ENCODE data around the gene SNX20. TPM values are rescaled to one million over a fixed set of nuclear protein-coding genes. Genes with fewer than 3 reads are reported as not detected.

Gene SNX20
- total RNA-seq, 2 experiments from 2014 or later = 83.9 to 98.5 TPM

GRCh38 chr16:50697881-50698767, 17.0 kb upstream of the SNX20 start:
- peaks cover 19% of the 10 kb centered on the region for H3K36me3 Mint-ChIP-seq (ENCODE audit: low read depth)
- DNase-seq = no peak
- ChIA-PET CTCF (interaction anchor here (1.3 to 4.7 kb wide), 4 partner anchors 12 to 33 kb away, joined by 4 to 24 read pairs (median 10); no protein-coding TSS in a partner anchor), POLR2A (interaction anchor here (0.6 to 1.0 kb wide), 2 partner anchors 44 to 543 kb away, joined by 3 to 4 read pairs; partner anchors contain the start of gene CYLD)
- H3K27me3 Mint-ChIP-seq = peaks cover 2% of the 10 kb centered on the region
- H3K4me1 Mint-ChIP-seq = peaks cover 62% of the 10 kb centered on the region
- H3K9me3 Mint-ChIP-seq = peaks cover 3% of the 10 kb centered on the region
- peak overlapping the region; percentile 62 for H3K4me3 Mint-ChIP-seq
- H3K27ac Mint-ChIP-seq = peak overlapping the region; percentile 86

DNA sequence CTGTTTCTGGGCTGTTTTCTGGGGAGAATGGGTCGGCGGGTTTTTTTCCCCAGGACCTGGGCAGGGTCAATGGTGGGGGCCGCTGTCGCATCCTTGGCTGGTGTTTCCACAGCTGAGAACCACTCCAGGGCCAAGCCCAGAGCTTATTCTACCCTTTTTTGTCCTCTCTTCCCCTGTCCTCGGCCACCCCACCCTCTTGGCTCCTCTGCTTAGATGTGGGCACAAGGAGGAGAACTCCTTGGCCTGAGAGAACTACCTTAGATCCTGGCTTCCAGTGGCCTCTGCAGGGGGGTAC, 16.3 kb upstream of the SNX20 start:
- Mint-ChIP-seq H3K9me3 (peaks cover 3% of the 10 kb centered on the region), H3K4me1 (peaks cover 69% of the 10 kb centered on the region), H3K27me3 (peaks cover 4% of the 10 kb centered on the region), H3K27ac (peak overlapping the region; percentile 86), H3K36me3 (ENCODE audit: low read depth) (peaks cover 18% of the 10 kb centered on the region), H3K4me3 (peak overlapping the region; percentile 62)
- POLR2A ChIA-PET = interaction anchor here (1.0 kb wide), 1 partner anchor 44 kb away, joined by 3 read pairs; the partner anchor contains the start of gene CYLD
- no peak for DNase-seq
- CTCF ChIA-PET = interaction anchor here (1.2 to 4.7 kb wide), 5 partner anchors 11 to 48 kb away, joined by 3 to 24 read pairs (median 6); no protein-coding TSS in a partner anchor

GRCh38 chr16:50696575-50697420, 15.7 kb upstream of the SNX20 start:
- peaks cover 3% of the 10 kb centered on the region for H3K9me3 Mint-ChIP-seq
- H3K4me1 Mint-ChIP-seq = peaks cover 71% of the 10 kb centered on the region
- DNase-seq = peak; percentile 41
- peaks cover 16% of the 10 kb centered on the region for H3K36me3 Mint-ChIP-seq (ENCODE audit: low read depth)
- peak overlapping the region; percentile 86 for H3K27ac Mint-ChIP-seq
- H3K4me3 Mint-ChIP-seq = peak overlapping the region; percentile 62
- peaks cover 4% of the 10 kb centered on the region for H3K27me3 Mint-ChIP-seq
- ChIA-PET POLR2A (interaction anchor here (1.0 kb wide), 1 partner anchor 45 kb away, joined by 3 read pairs; no protein-coding TSS in a partner anchor), CTCF (interaction anchor here (0.9 to 4.7 kb wide), 6 partner anchors 11 to 49 kb away, joined by 3 to 24 read pairs (median 5); no protein-coding TSS in a partner anchor)

DNA sequence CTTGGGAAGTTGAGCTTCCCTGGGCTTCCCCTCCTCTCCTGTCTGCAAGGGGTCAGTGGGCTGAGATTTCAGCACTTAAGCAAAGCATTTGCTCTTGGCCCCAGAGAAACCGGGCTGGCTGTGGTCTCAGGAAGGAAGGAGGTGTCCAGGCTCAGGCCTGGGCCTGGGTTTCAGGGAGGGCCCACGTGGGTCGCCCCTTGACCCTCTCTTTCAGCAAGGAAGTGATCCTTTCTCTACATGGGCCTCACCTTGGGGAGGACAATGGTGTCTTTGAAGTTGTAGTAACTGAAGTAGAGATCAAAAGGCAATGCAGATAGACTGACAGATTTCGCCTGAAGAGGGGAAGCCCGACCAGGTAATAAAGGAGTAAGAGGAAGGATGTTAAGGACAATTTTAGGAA, 15.0 kb upstream of the SNX20 start:
- H3K27ac Mint-ChIP-seq = peak overlapping the region; percentile 73
- no peak for DNase-seq
- POLR2A ChIA-PET = interaction anchor here (1.0 kb wide), 1 partner anchor 45 kb away, joined by 3 read pairs; no protein-coding TSS in a partner anchor
- peaks cover 71% of the 10 kb centered on the region for H3K4me1 Mint-ChIP-seq
- H3K36me3 Mint-ChIP-seq (ENCODE audit: low read depth) = peaks cover 10% of the 10 kb centered on the region
- H3K4me3 Mint-ChIP-seq = no peak overlapping the region
- peaks cover 4% of the 10 kb centered on the region for H3K27me3 Mint-ChIP-seq
- CTCF ChIA-PET = interaction anchor here (0.9 to 4.7 kb wide), 4 partner anchors 10 to 50 kb away, joined by 3 to 24 read pairs (median 4); no protein-coding TSS in a partner anchor
- no peaks in the 10 kb centered on the region for H3K9me3 Mint-ChIP-seq

DNA sequence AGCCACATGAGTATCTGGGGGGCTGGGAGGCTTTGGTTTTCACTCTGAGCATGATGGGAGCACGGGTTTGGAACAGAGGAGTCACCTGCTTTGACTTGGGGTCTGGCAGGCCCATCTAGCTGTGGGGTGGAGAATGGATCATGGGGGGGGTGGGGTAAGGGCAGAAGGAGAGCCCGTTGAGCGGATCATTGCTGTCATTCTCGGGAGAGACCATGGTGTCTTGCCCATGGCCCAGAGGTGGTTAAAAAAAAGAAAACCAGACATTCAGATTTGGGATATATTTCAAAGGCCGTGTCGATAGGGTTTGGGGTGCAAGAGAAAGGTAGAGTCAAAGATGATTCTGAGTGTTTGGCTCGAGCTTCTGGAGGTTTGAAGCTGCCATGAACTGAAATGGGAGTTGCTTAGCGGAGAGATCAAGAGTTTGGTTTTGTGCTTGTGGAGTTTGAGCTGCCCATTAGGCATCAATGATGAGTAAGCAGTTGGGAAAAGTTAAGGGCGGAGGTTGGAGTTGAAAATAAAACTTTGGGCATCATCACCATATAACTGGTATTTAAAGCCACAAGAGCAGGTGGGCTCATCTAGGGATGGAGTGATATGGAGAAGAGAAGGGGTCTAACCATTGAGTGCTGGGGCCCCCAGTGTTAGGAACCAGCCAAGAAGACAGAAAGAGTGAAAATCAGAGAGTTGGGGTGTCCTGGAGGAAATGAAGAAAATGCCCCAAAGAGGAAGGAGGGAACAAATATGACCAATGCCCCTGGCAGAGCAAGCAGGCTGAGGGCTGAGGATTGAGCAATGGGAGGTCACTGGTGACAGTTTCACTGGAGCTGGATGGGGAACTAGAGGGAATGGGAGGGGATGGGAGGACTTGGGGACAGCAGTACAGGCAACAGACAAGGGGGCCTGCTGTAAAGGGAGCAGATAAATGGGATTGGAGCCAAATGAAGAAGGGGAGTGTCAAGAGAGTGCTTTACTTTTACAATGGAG, 14.2 kb upstream of the SNX20 start:
- Mint-ChIP-seq H3K4me1 (peaks cover 70% of the 10 kb centered on the region), H3K27ac (peak overlapping the region; percentile 34), H3K4me3 (no peak overlapping the region), H3K36me3 (ENCODE audit: low read depth) (peaks cover 3% of the 10 kb centered on the region), H3K9me3 (no peaks in the 10 kb centered on the region), H3K27me3 (peaks cover 4% of the 10 kb centered on the region)
- CTCF ChIA-PET = interaction anchor here (1.0 to 4.7 kb wide), 5 partner anchors 9 to 670 kb away, joined by 3 to 24 read pairs (median 4); partner anchors contain the start of gene CNEP1R1
- no peak for DNase-seq
- POLR2A ChIA-PET = no interaction called here

DNA sequence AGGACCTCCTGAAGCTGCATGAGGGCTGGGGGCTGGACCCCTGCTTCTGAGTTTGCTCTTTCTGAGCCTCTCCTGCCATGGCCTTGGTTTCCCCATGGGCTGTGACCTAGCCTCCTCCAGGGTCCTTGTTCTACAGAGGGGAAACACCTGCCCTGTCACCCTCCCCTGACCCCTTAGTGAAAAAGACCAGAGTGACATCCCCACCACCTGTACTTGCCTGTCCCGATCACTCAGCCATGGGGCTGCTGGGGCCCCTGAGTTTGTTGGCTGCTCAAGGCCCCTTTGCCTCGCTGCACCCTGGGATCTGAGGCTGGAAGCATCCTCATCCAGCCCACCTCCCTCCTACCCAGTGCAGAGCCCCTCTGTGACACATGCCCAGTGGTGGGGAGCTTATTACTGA, 13.1 kb upstream of the SNX20 start:
- no peaks in the 10 kb centered on the region for H3K9me3 Mint-ChIP-seq
- peaks cover 62% of the 10 kb centered on the region for H3K4me1 Mint-ChIP-seq
- H3K4me3 Mint-ChIP-seq = peak overlapping the region; percentile 65
- peak overlapping the region; percentile 14 for H3K27ac Mint-ChIP-seq
- peaks cover 2% of the 10 kb centered on the region for H3K36me3 Mint-ChIP-seq (ENCODE audit: low read depth)
- ChIA-PET CTCF (interaction anchor here (1.0 to 4.7 kb wide), 5 partner anchors 8 to 27 kb away, joined by 3 to 24 read pairs (median 4); no protein-coding TSS in a partner anchor), POLR2A (no interaction called here)
- peaks cover 4% of the 10 kb centered on the region for H3K27me3 Mint-ChIP-seq
- no peak for DNase-seq

- H3K27ac Mint-ChIP-seq = peak within 1 kb of the TSS; percentile 51
- CTCF ChIA-PET = interaction anchor here (1.0 to 1.4 kb wide), 2 partner anchors 10 to 22 kb away, joined by 3 to 7 read pairs; no protein-coding TSS in a partner anchor
- peaks cover 2% of the 10 kb centered on the region for H3K36me3 Mint-ChIP-seq (ENCODE audit: low read depth)
- peaks cover 4% of the 10 kb centered on the region for H3K27me3 Mint-ChIP-seq
- peaks cover 55% of the 10 kb centered on the region for H3K4me1 Mint-ChIP-seq
- H3K9me3 Mint-ChIP-seq = no peaks in the 10 kb centered on the region
- POLR2A ChIA-PET = no interaction called here
- DNase-seq = no peak
- H3K4me3 Mint-ChIP-seq = peak within 1 kb of the TSS; percentile 65
Observed at GRCh38 chr16:50692999-50693781, 12.1 kb upstream of the SNX20 start, which contains the start of gene NOD2. TSS of gene NOD2 (plus strand) at chr16:50693606. CDS start at chr16:50699496, 5,890 bp downstream.

- Mint-ChIP-seq H3K4me1 (peaks cover 49% of the 10 kb centered on the region), H3K9me3 (no peaks in the 10 kb centered on the region), H3K36me3 (ENCODE audit: low read depth) (peaks cover 2% of the 10 kb centered on the region), H3K4me3 (peak overlapping the region; percentile 47), H3K27ac (peak overlapping the region; percentile 20), H3K27me3 (peaks cover 4% of the 10 kb centered on the region)
- no peak for DNase-seq
- POLR2A ChIA-PET = no interaction called here
- CTCF ChIA-PET = no interaction called here
Observed at GRCh38 chr16:50692644-50692998, 11.5 kb upstream of the SNX20 start.

DNA sequence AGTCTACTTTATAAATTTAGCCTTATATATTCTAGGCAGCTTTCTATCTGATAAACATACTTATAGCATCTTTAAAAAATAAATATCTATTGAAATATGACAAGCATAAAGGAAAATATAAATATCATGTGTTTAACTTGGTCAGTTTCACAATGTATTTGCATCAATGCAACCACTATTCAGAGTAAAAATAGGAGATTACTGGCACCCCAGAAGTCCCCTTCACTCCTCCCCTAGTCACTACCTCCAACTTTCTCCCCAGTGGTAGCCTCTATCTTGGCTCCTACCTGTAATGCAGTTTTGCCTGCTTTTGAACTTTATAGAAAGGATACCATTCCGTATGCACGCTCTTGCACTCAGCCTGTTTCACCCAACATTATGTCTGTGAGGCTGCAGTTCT, 9.1 kb upstream of the SNX20 start:
- ChIA-PET CTCF (no interaction called here), POLR2A (no interaction called here)
- no peaks in the 10 kb centered on the region for H3K36me3 Mint-ChIP-seq (ENCODE audit: low read depth)
- H3K27me3 Mint-ChIP-seq = peaks cover 2% of the 10 kb centered on the region
- no peak overlapping the region for H3K27ac Mint-ChIP-seq
- H3K9me3 Mint-ChIP-seq = no peaks in the 10 kb centered on the region
- H3K4me3 Mint-ChIP-seq = no peak overlapping the region
- peaks cover 41% of the 10 kb centered on the region for H3K4me1 Mint-ChIP-seq
- no peak for DNase-seq

DNA sequence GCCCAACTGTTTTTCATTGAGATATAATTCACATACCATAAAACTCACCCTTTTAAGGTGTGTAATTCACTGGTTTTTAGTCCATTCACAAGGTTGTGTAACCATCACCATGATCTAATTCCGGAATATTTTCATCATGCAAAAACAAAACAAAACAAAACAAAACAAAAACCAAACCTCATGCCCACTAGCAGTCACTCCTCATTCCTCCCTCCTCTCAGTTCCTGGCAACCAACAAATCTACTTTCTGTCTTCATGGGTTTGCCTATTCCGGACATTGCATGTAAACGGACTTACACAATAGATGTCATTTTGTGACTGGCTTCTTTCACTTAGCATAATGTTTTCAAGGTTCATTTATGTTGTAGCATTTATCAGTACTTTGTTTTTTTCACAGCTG, 7.8 kb upstream of the SNX20 start:
- Mint-ChIP-seq H3K4me3 (no peak overlapping the region), H3K27ac (no peak overlapping the region), H3K36me3 (ENCODE audit: low read depth) (peaks cover 6% of the 10 kb centered on the region), H3K4me1 (peaks cover 43% of the 10 kb centered on the region), H3K9me3 (no peaks in the 10 kb centered on the region), H3K27me3 (peaks cover 2% of the 10 kb centered on the region)
- POLR2A ChIA-PET = no interaction called here
- no peak for DNase-seq
- CTCF ChIA-PET = interaction anchor here (0.8 kb wide), 1 partner anchor 17 kb away, joined by 3 read pairs; no protein-coding TSS in a partner anchor

DNA sequence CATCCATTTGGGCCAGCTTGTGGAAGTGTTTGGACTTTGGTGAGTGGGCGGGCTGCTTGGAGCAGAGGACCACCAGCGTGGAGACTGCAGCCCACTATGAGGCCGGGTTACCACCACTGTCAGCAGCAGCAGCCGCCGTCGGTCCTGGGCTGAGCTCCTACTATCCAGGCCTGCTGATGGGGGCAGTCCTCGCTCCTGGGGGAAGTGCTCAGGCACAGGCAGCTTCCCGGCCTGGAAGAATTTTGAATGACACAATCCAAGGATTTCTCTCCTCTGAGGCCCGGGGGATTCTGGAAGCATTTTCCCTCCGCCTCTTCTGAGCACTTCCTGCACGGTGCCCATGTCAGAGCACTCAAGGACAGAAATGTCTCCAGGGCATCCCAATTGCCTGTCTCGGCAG, 7.0 kb upstream of the SNX20 start:
- no peak overlapping the region for H3K4me3 Mint-ChIP-seq
- H3K27me3 Mint-ChIP-seq = peaks cover 2% of the 10 kb centered on the region
- CTCF ChIA-PET = interaction anchor here (5.2 to 12.2 kb wide), 2 partner anchors 8 to 20 kb away, joined by 24 to 224 read pairs; no protein-coding TSS in a partner anchor
- H3K36me3 Mint-ChIP-seq (ENCODE audit: low read depth) = peaks cover 6% of the 10 kb centered on the region
- DNase-seq = no peak
- POLR2A ChIA-PET = no interaction called here
- peaks cover 49% of the 10 kb centered on the region for H3K4me1 Mint-ChIP-seq
- peaks cover 2% of the 10 kb centered on the region for H3K9me3 Mint-ChIP-seq
- no peak overlapping the region for H3K27ac Mint-ChIP-seq

All from activated CD4-positive, alpha-beta T cell treated with anti-CD3 and anti-CD28 coated beads, Interleukin-2, amount 10 ng/mL, durations not matched to agents 7 days and 5 days (primary cell).